Measurements from ENCODE around the gene TIMP4. TPM values are rescaled to one million over a fixed set of nuclear protein-coding genes. Genes with fewer than 3 reads are reported as not detected.

The TIMP4 gene
- total RNA-seq = not detected
- polyA plus RNA-seq = not detected

- peak within 1 kb of the TSS in 1 of 8 donors; percentile 5 for H3K4me3 Mint-ChIP-seq
- Histone ChIP-seq H3K27me3 (ENCODE audit: insufficient read depth, low read length) (no peaks in the 10 kb centered on the region), H3K4me3 (ENCODE audit: low read length in 2 of 2) (no peak within 1 kb of the TSS), H3K27ac (ENCODE audit: low read depth, low read length) (no peak within 1 kb of the TSS), H3K36me3 (ENCODE audit: insufficient read depth, low read length) (no peaks in the 10 kb centered on the region), H3K9me3 (ENCODE audit: control insufficient read depth in 1 of 2, low read length in 2 of 2) (no peaks in the 10 kb centered on the region), H3K4me1 (ENCODE audit: insufficient read depth, low read length) (no peaks in the 10 kb centered on the region)
- peaks cover 4 to 12% of the 10 kb centered on the region in 2 donors for H3K27me3 Mint-ChIP-seq
- POLR2A ChIA-PET (ENCODE audit: partially characterized antibody) = no interaction called here
- no peaks in the 10 kb centered on the region for H3K36me3 Mint-ChIP-seq
- CTCF ChIA-PET (ENCODE audit: partially characterized antibody) = interaction anchor here (0.8 kb wide), 1 partner anchor 8 kb away, joined by 3 read pairs; no protein-coding TSS in a partner anchor
- no peak within 1 kb of the TSS for H3K27ac Mint-ChIP-seq
- peaks cover 0 to 2% (median 0%) of the 10 kb centered on the region in 4 donors for H3K4me1 Mint-ChIP-seq
- no peak for DNase-seq
- intact Hi-C loops (cut with micrococcal nuclease) = no loop called here
- no peaks in the 10 kb centered on the region for H3K9me3 Mint-ChIP-seq
Measured at GRCh38 chr3:12158387-12159226, at the start of gene TIMP4. Gene TIMP4, minus strand, starts transcription at chr3:12158912. Its CDS starts 72 bp downstream, at chr3:12158840.

- Mint-ChIP-seq H3K27ac (no peak overlapping the region), H3K27me3 (peaks cover 0 to 4% of the 10 kb centered on the region in 2 donors), H3K36me3 (no peaks in the 10 kb centered on the region), H3K9me3 (peaks cover 0 to 3% (median 0%) of the 10 kb centered on the region in 8 donors), H3K4me3 (no peak overlapping the region), H3K4me1 (no peaks in the 10 kb centered on the region)
- intact Hi-C loops (cut with micrococcal nuclease) = no loop called here
- Histone ChIP-seq H3K4me1 (ENCODE audit: insufficient read depth, low read length) (no peaks in the 10 kb centered on the region), H3K27ac (ENCODE audit: low read depth, low read length) (no peak overlapping the region), H3K36me3 (ENCODE audit: insufficient read depth, low read length) (no peaks in the 10 kb centered on the region), H3K4me3 (ENCODE audit: low read length in 2 of 2) (no peak overlapping the region), H3K27me3 (ENCODE audit: insufficient read depth, low read length) (no peaks in the 10 kb centered on the region), H3K9me3 (ENCODE audit: control insufficient read depth in 1 of 2, low read length in 2 of 2) (no peaks in the 10 kb centered on the region)
- ChIA-PET POLR2A (ENCODE audit: partially characterized antibody) (no interaction called here), CTCF (ENCODE audit: partially characterized antibody) (no interaction called here)
- DNase-seq = no peak
Measured at GRCh38 chr3:12205171-12205570, 46.5 kb upstream of the TIMP4 start.

- no peak overlapping the region for H3K27ac Mint-ChIP-seq
- Histone ChIP-seq H3K27me3 (ENCODE audit: insufficient read depth, low read length) (no peaks in the 10 kb centered on the region), H3K4me1 (ENCODE audit: insufficient read depth, low read length) (no peaks in the 10 kb centered on the region), H3K9me3 (ENCODE audit: control insufficient read depth in 1 of 2, low read length in 2 of 2) (no peaks in the 10 kb centered on the region), H3K4me3 (ENCODE audit: low read length in 2 of 2) (no peak overlapping the region), H3K27ac (ENCODE audit: low read depth, low read length) (no peak overlapping the region), H3K36me3 (ENCODE audit: insufficient read depth, low read length) (no peaks in the 10 kb centered on the region)
- no peak overlapping the region for H3K4me3 Mint-ChIP-seq
- no peak for DNase-seq
- no peaks in the 10 kb centered on the region for H3K36me3 Mint-ChIP-seq
- H3K4me1 Mint-ChIP-seq = no peaks in the 10 kb centered on the region
- ChIA-PET POLR2A (ENCODE audit: partially characterized antibody) (no interaction called here), CTCF (ENCODE audit: partially characterized antibody) (no interaction called here)
- peaks cover 0 to 2% of the 10 kb centered on the region in 2 donors for H3K27me3 Mint-ChIP-seq
- intact Hi-C loops (cut with micrococcal nuclease) = no loop called here
- no peaks in the 10 kb centered on the region for H3K9me3 Mint-ChIP-seq
Measured at GRCh38 chr3:12201813-12202212, 43.1 kb upstream of the TIMP4 start.

GRCh38 chr3:12198301-12198700 is 39.6 kb upstream of the TIMP4 start:
- H3K9me3 Mint-ChIP-seq = no peaks in the 10 kb centered on the region
- ChIA-PET CTCF (ENCODE audit: partially characterized antibody) (no interaction called here), POLR2A (ENCODE audit: partially characterized antibody) (no interaction called here)
- intact Hi-C loops (cut with micrococcal nuclease) = no loop called here
- H3K36me3 Mint-ChIP-seq = no peaks in the 10 kb centered on the region
- peaks cover 0 to 5% (median under 1%) of the 10 kb centered on the region in 4 donors for H3K4me1 Mint-ChIP-seq
- H3K4me1 ChIP-seq (ENCODE audit: insufficient read depth, low read length) = no peaks in the 10 kb centered on the region
- no peak overlapping the region for H3K4me3 ChIP-seq (ENCODE audit: low read length in 2 of 2)
- no peak overlapping the region for H3K27ac ChIP-seq (ENCODE audit: low read depth, low read length)
- H3K27me3 ChIP-seq (ENCODE audit: insufficient read depth, low read length) = no peaks in the 10 kb centered on the region
- DNase-seq = no peak
- no peak overlapping the region for H3K4me3 Mint-ChIP-seq
- H3K9me3 ChIP-seq (ENCODE audit: control insufficient read depth in 1 of 2, low read length in 2 of 2) = no peaks in the 10 kb centered on the region
- H3K36me3 ChIP-seq (ENCODE audit: insufficient read depth, low read length) = no peaks in the 10 kb centered on the region
- no peak overlapping the region for H3K27ac Mint-ChIP-seq
- peaks cover 0 to 2% of the 10 kb centered on the region in 2 donors for H3K27me3 Mint-ChIP-seq

- H3K36me3 Mint-ChIP-seq = no peaks in the 10 kb centered on the region
- ChIA-PET POLR2A (ENCODE audit: partially characterized antibody) (no interaction called here), CTCF (ENCODE audit: partially characterized antibody) (no interaction called here)
- Histone ChIP-seq H3K4me3 (ENCODE audit: low read length in 2 of 2) (no peak overlapping the region), H3K36me3 (ENCODE audit: insufficient read depth, low read length) (no peaks in the 10 kb centered on the region), H3K4me1 (ENCODE audit: insufficient read depth, low read length) (no peaks in the 10 kb centered on the region), H3K27ac (ENCODE audit: low read depth, low read length) (no peak overlapping the region), H3K27me3 (ENCODE audit: insufficient read depth, low read length) (no peaks in the 10 kb centered on the region), H3K9me3 (ENCODE audit: control insufficient read depth in 1 of 2, low read length in 2 of 2) (no peaks in the 10 kb centered on the region)
- DNase-seq = no peak
- no peaks in the 10 kb centered on the region for H3K9me3 Mint-ChIP-seq
- peaks cover 0 to 5% (median under 1%) of the 10 kb centered on the region in 4 donors for H3K4me1 Mint-ChIP-seq
- H3K27ac Mint-ChIP-seq = no peak overlapping the region
- no peak overlapping the region for H3K4me3 Mint-ChIP-seq
- intact Hi-C loops (cut with micrococcal nuclease) = no loop called here
- H3K27me3 Mint-ChIP-seq = peaks cover 0 to 2% of the 10 kb centered on the region in 2 donors
Measured at GRCh38 chr3:12197475-12197874, 38.8 kb upstream of the TIMP4 start.

GRCh38 chr3:12196684-12197083 is 38.0 kb upstream of the TIMP4 start:
- no peaks in the 10 kb centered on the region for H3K27me3 ChIP-seq (ENCODE audit: insufficient read depth, low read length)
- CTCF ChIA-PET (ENCODE audit: partially characterized antibody) = no interaction called here
- no peak overlapping the region for H3K27ac ChIP-seq (ENCODE audit: low read depth, low read length)
- intact Hi-C loops (cut with micrococcal nuclease) = no loop called here
- DNase-seq = no peak
- H3K4me1 ChIP-seq (ENCODE audit: insufficient read depth, low read length) = no peaks in the 10 kb centered on the region
- H3K4me3 ChIP-seq (ENCODE audit: low read length in 2 of 2) = no peak overlapping the region
- POLR2A ChIA-PET (ENCODE audit: partially characterized antibody) = no interaction called here
- H3K27ac Mint-ChIP-seq = no peak overlapping the region
- peaks cover 0 to 2% of the 10 kb centered on the region in 2 donors for H3K27me3 Mint-ChIP-seq
- H3K4me1 Mint-ChIP-seq = peaks cover 0 to 5% (median under 1%) of the 10 kb centered on the region in 4 donors
- no peaks in the 10 kb centered on the region for H3K9me3 ChIP-seq (ENCODE audit: control insufficient read depth in 1 of 2, low read length in 2 of 2)
- no peaks in the 10 kb centered on the region for H3K36me3 Mint-ChIP-seq
- no peaks in the 10 kb centered on the region for H3K9me3 Mint-ChIP-seq
- H3K36me3 ChIP-seq (ENCODE audit: insufficient read depth, low read length) = no peaks in the 10 kb centered on the region
- H3K4me3 Mint-ChIP-seq = no peak overlapping the region

- ChIA-PET POLR2A (ENCODE audit: partially characterized antibody) (no interaction called here), CTCF (ENCODE audit: partially characterized antibody) (interaction anchor here (1.1 to 1.2 kb wide), 2 partner anchors 11 to 60 kb away, joined by 3 to 5 read pairs; no protein-coding TSS in a partner anchor)
- no peak overlapping the region for H3K27ac Mint-ChIP-seq
Measured at GRCh38 chr3:12195231-12195630, 36.5 kb upstream of the TIMP4 start.

More at GRCh38 chr3:12195231-12195630, 36.5 kb upstream of the TIMP4 start:
- intact Hi-C loops (cut with micrococcal nuclease) = no loop called here
- Mint-ChIP-seq H3K4me1 (peaks cover 0 to 5% (median under 1%) of the 10 kb centered on the region in 4 donors), H3K27me3 (peaks cover 0 to 2% of the 10 kb centered on the region in 2 donors), H3K36me3 (no peaks in the 10 kb centered on the region), H3K4me3 (no peak overlapping the region), H3K9me3 (no peaks in the 10 kb centered on the region)
- Histone ChIP-seq H3K4me3 (ENCODE audit: low read length in 2 of 2) (no peak overlapping the region), H3K36me3 (ENCODE audit: insufficient read depth, low read length) (no peaks in the 10 kb centered on the region), H3K27ac (ENCODE audit: low read depth, low read length) (no peak overlapping the region), H3K27me3 (ENCODE audit: insufficient read depth, low read length) (no peaks in the 10 kb centered on the region), H3K4me1 (ENCODE audit: insufficient read depth, low read length) (no peaks in the 10 kb centered on the region), H3K9me3 (ENCODE audit: control insufficient read depth in 1 of 2, low read length in 2 of 2) (no peaks in the 10 kb centered on the region)
- no peak for DNase-seq
